Measurements from ENCODE around the gene WFDC1.

DNA sequence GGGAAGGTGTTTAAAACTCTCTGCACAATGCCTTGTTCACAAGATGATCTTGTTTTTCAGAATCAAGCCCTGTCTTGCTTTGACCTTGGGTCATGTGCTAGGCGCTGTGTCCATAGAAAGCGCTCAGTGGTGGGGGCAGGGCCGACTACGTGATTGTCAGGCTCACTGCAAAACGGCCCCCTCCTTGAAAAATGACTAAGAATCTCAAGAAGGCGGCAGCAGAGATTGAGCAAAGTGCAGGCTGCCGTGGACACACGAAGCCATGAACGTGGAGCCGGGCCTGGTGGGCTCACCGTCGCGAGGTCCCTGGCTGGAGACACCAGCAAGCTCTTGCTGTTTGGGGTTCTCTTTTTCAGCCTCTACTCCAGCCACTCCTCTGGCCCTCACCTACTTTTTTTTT is 83.9 kb downstream of the WFDC1 start:
- TF ChIP-seq POLR2AphosphoS5 (IDR thresholded peaks at IDR 0.05), result no peak
- TF ChIP-seq, protein P1, sequence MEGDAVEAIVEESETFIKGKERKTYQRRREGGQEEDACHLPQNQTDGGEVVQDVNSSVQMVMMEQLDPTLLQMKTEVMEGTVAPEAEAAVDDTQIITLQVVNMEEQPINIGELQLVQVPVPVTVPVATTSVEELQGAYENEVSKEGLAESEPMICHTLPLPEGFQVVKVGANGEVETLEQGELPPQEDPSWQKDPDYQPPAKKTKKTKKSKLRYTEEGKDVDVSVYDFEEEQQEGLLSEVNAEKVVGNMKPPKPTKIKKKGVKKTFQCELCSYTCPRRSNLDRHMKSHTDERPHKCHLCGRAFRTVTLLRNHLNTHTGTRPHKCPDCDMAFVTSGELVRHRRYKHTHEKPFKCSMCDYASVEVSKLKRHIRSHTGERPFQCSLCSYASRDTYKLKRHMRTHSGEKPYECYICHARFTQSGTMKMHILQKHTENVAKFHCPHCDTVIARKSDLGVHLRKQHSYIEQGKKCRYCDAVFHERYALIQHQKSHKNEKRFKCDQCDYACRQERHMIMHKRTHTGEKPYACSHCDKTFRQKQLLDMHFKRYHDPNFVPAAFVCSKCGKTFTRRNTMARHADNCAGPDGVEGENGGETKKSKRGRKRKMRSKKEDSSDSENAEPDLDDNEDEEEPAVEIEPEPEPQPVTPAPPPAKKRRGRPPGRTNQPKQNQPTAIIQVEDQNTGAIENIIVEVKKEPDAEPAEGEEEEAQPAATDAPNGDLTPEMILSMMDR (IDR thresholded peaks at IDR 0.05), result no peak

All from sigmoid colon (tissue), 4 donors.